Measurements from ENCODE around the gene ADCY10.
"Not testable (repeated sequence)": the region's sequence is repeated elsewhere in the genome, so short reads cannot be mapped to it uniquely, and the experiment has no call there.

ADCY10 gene

DNA sequence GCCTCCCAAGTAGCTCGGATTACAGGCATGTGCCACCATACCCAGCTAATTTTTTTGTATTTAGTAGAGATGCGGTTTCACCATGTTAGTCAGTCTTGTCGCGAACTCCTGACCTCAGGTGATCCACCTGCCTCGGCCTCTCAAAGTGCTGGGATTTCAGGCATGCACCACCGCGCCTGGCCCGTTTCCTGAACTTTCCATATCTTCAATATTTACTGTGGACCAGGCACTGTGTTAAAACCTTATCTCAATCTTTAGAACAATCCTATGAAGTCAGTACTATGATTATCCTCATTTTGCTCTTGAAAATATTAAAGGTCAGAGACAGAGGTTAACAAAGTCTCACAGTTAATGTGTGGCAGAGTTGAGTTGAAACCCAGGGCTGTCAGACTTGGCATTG is 1.6 kb upstream of the ADCY10 start:
- TF ChIP-seq POLR2A (IDR thresholded peaks at IDR 0.05; ENCODE audit: low read depth, low read length) = no peak
- no peak for FAIRE-seq

GRCh38 chr1:167912294-167912693 is 1.6 kb downstream of the ADCY10 start:
- no peak for TF ChIP-seq POLR2A (IDR thresholded peaks at IDR 0.05; ENCODE audit: low read depth, low read length)
- DNase-seq (ENCODE audit: insufficient read length, low spot score) (no peak), FAIRE-seq (no peak)

More for the DNA sequence above, 1.6 kb upstream of the ADCY10 start:
- DNase-seq (ENCODE audit: insufficient read length, low spot score) = no peak

DNA sequence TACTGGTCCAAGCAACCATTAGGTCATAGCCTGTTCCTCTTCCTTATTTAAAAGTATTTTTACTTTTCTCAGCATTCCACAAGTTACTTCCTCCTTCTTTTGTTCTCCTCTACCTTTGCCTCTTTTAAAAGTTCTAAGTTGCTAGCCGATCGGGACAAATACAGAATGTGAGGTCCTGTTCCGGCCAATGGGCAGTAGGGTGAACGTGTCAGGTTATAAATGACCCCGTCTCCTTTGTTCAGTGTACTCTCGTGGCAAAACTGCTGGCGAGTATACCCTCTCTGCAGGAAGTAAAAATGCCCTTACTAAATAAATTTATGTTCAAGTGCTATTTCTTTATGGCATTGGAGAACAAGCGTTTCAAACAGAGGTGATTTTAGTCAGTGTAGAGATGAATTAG is 2.5 kb downstream of the ADCY10 start:
- FAIRE-seq (no peak), DNase-seq (ENCODE audit: insufficient read length, low spot score) (no peak)
- TF ChIP-seq POLR2A (IDR thresholded peaks at IDR 0.05; ENCODE audit: low read depth, low read length) = no peak

GRCh38 chr1:167910530-167910929 is 3.4 kb downstream of the ADCY10 start:
- TF ChIP-seq POLR2A (IDR thresholded peaks at IDR 0.05; ENCODE audit: low read depth, low read length) = no peak
- no peak for DNase-seq (ENCODE audit: insufficient read length, low spot score)
- no peak for FAIRE-seq

GRCh38 chr1:167909691-167910180 is 4.2 kb downstream of the ADCY10 start:
- no peak for TF ChIP-seq POLR2A (IDR thresholded peaks at IDR 0.05; ENCODE audit: low read depth, low read length)
- no peak for DNase-seq (ENCODE audit: insufficient read length, low spot score)

GRCh38 chr1:167905671-167906070 is 8.3 kb downstream of the ADCY10 start:
- no peak for DNase-seq (ENCODE audit: insufficient read length, low spot score)
- FAIRE-seq = no peak
- no peak for TF ChIP-seq POLR2A (IDR thresholded peaks at IDR 0.05; ENCODE audit: low read depth, low read length)

More at GRCh38 chr1:167909691-167910180, 4.2 kb downstream of the ADCY10 start:
- no peak for FAIRE-seq

- DNase-seq (ENCODE audit: insufficient read length, low spot score) = no peak
- FAIRE-seq = no peak
- no peak for TF ChIP-seq POLR2A (IDR thresholded peaks at IDR 0.05; ENCODE audit: low read depth, low read length)
Measured at GRCh38 chr1:167905182-167905581, 8.8 kb downstream of the ADCY10 start.

DNA sequence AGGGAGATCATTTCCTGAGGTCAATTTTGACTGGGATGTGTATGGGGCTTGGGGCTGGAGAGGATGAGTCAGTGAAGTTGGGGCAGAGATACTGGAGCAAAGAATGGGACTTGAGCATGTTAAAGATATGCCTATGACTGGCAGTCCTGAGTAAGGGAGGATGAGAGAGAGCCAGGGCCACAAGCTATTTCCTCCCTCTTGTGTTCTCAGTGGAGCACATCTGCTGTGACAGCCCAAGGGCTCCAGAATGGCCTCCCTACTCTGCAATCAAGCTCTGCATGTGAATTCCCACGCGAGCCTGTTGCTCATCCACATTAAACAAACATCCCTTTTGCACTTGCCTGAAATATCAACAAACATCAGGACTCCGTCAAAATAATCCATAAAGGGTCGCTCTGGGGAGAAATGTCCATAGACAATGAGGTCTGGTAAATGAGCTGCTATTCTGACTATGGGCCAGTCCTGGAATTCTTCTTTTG is 9.2 kb downstream of the ADCY10 start:
- FAIRE-seq = peak; percentile 55
- peak; percentile 26 for DNase-seq (ENCODE audit: insufficient read length, low spot score)

DNA sequence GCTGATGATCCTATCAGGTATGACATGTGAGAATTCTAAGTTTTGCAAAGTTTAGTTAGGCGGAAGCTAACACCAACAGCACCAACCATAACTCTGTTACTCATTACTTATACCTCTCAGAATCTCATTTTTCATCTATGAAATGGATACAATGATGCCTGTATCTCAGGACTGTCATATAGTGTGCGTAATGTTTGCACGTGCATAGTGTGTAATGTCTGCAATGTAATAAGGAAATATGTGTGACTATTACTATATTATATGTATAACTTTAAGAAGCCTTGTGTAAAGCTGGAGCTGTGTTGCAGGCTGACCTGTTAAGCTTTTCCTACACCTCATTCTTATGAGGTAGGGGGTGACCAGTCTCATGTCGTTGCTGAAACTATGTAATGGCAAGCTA is 13.0 kb downstream of the ADCY10 start:
- FAIRE-seq = no peak
- no peak for TF ChIP-seq POLR2A (IDR thresholded peaks at IDR 0.05; ENCODE audit: low read depth, low read length)
- DNase-seq (ENCODE audit: insufficient read length, low spot score) = no peak

More for the DNA sequence above, 9.2 kb downstream of the ADCY10 start:
- no peak for TF ChIP-seq POLR2A (IDR thresholded peaks at IDR 0.05; ENCODE audit: low read depth, low read length)

GRCh38 chr1:167899253-167899681 is 14.7 kb downstream of the ADCY10 start:
- no peak for FAIRE-seq
- no peak for DNase-seq (ENCODE audit: insufficient read length, low spot score)
- TF ChIP-seq POLR2A (IDR thresholded peaks at IDR 0.05; ENCODE audit: low read depth, low read length) = no peak

GRCh38 chr1:167898578-167899222 is 15.2 kb downstream of the ADCY10 start:
- DNase-seq (ENCODE audit: insufficient read length, low spot score) (no peak), FAIRE-seq (no peak)
- no peak for TF ChIP-seq POLR2A (IDR thresholded peaks at IDR 0.05; ENCODE audit: low read depth, low read length)

- no peak for FAIRE-seq
- TF ChIP-seq POLR2A (IDR thresholded peaks at IDR 0.05; ENCODE audit: low read depth, low read length) = no peak
Measured at GRCh38 chr1:167893798-167894197, 20.1 kb downstream of the ADCY10 start.

GRCh38 chr1:167890400-167890799 is 23.5 kb downstream of the ADCY10 start:
- DNase-seq (ENCODE audit: insufficient read length, low spot score) (no peak), FAIRE-seq (no peak)
- no peak for TF ChIP-seq POLR2A (IDR thresholded peaks at IDR 0.05; ENCODE audit: low read depth, low read length)

More at GRCh38 chr1:167893798-167894197, 20.1 kb downstream of the ADCY10 start:
- DNase-seq (ENCODE audit: insufficient read length, low spot score) = no peak

- not testable (repeated sequence) for DNase-seq (ENCODE audit: insufficient read length, low spot score); FAIRE-seq
Measured at GRCh38 chr1:167887187-167887586, 26.7 kb downstream of the ADCY10 start.

DNA sequence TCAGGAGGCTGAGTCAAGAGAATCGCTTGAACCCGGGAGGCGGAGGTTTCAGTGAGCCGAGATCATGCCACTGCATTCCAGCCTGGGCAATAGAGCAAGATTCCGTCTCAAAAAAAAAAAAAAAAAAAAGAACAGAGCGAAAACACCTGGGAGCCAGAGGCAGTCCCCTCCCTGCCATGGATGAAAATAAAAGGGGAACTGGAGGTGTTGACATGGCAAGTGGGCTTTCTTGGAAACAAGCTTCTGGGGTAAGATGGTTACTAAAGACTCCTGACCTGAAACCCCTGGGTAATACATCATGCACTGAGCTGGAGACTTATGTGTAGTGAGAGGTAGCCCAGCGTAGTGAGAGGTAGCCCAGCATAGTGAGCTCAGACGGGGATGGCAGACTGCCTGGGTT is 31.6 kb downstream of the ADCY10 start:
- DNase-seq (ENCODE audit: insufficient read length, low spot score) (no peak), FAIRE-seq (no peak)
- TF ChIP-seq POLR2A (IDR thresholded peaks at IDR 0.05; ENCODE audit: low read depth, low read length) = no peak
